T47D (cell line): ENCODE data around the gene DSCAML1.

Experiments
- DNase-seq, 2 experiments: peaks; one replicate each; pipeline versions ENCODE4 v3.0.0 to v3.0.0-alpha.2; 2011 to 2012; ENCODE audit warnings: low read depth in 1 of 2, low spot score in 1 of 2
- JUND ChIP-seq: IDR thresholded peaks from 2 replicates; pipeline ENCODE4 v1.6.1; 2012; ENCODE audit warnings: low read depth
- in situ Hi-C: cut with HindIII; loops from 2 replicates; pipeline ENCODE4 v1.10.0; 2016; ENCODE audit warnings: low sequenced_read_pairs, low pct_unique_long_range_greater_than_20kb

The DSCAML1 gene

DNA sequence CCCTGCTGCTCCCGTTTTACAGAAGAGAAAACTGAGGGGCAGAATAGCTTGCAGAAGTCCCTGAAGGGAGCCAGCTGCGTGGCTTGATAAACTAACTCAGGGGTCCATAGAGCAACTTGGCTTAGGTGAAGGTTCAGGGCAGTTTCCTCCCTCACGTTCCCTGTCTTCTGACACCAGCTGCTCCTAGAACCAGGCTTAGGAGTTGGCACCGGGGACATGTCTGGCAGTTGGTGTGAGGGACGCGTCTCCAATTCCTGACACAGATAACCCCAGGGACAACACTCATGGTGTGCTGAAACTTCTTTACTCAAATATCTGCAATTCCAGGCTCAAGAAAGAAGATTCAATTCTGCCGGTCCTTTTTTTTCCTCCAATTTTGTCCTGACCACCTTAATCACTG, 85.7 kb downstream of the DSCAML1 start:
- no peak for TF ChIP-seq JUND
- in situ Hi-C loops: no loop called here
- no peak for DNase-seq

DNA sequence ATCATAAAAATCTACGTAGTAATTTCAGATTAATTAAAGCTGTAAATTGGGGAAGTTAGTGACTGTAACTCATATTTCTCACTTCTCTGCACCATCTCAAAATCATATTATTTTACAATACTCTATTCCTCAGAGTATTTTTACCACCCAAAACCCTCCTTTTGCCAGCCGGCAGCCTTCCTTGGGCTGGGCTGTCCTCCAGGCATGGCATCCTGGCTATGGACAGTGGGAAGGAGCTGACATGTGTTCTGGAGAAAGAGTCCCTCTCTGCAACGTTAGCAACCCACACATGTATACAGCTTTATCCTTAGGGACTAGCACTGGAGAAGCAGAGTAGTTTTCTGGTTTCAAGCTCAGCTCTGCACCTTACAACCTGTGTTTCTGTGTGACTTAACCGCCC, 86.8 kb downstream of the DSCAML1 start:
- in situ Hi-C loops: no loop called here
- DNase-seq: no peak
- TF ChIP-seq JUND: no peak

DNA sequence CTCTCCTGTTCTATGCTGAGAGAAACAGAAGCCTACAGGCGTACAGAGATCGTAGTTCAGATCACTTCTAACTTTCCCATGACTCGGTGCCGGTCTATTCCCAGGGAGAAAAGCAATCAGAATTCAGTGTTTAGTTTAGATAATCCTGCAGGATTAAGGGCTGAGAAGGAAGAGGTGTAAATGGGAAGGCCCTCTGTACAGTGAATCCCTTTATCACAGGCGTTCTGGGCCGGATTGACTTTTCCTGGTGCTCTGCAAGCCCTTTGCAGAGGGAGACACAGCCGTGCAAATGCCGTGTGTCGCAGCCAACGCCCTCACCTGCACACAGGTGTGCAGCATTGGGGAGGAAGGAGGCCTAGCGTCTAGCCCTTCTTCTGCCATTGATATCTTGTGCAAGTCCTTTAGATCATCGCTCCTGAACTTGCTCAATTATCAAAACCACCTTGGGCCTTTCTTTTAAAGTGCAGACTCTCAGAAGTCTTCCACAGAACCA, 90.6 kb downstream of the DSCAML1 start:
- DNase-seq: peak in 1 of 2 experiments; percentile 59
- no peak for TF ChIP-seq JUND
- in situ Hi-C loops: no loop called here

DNA sequence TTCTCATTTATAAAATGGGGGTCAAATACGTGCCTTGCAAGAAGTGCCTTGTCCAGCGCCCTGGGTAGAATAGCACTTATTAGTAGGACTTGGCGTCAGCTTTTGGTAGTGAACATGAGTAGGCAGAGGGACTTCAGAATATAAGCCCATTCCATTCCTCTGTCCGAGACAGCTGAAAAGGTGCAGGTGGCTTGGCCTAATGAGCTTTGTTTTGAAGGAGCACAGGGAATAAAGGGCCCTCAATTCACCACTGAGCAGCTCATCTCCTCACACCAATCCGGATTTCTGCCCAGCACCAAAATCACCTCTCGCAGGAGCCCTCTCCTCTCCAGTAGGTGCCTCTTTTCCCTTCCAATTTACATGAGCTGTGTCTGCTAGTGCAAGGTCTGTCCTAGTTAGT, 91.2 kb downstream of the DSCAML1 start:
- no peak for TF ChIP-seq JUND
- in situ Hi-C loops: no loop called here
- no peak for DNase-seq

DNA sequence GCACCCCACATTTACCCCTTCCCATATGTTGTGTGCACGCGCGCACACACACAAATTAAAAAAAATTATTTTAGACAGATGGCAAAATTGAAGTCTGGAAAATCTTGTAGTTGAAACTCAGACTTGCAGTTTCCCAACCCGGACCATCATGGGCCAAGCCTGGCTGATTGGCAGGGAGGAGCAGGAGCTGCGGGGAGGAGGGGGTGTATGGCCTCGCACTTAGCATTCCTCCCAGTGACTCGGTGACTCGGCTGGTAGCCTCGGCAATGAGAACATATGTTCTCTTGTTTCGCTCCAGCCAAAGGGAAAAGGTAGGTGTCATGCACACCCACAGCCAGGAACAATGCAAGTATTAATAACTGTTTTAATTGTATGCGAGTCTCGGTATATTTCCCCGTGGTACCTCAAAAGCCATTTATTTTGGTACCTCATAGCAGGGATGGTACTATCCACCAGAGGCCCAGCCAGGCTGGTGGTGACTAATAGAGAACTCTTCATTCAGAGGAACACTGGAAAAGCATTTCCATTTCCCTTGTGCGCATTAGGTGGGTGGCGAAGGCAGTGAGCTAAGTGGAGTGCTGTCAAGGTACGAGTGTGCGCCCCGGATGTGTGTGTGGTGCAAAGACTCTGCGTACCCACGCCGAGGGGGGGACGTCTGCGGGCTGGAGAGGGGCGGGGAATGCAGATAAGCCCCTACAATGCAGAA, 92.5 kb downstream of the DSCAML1 start:
- no peak for TF ChIP-seq JUND
- in situ Hi-C loops: no loop called here
- no peak for DNase-seq

DNA sequence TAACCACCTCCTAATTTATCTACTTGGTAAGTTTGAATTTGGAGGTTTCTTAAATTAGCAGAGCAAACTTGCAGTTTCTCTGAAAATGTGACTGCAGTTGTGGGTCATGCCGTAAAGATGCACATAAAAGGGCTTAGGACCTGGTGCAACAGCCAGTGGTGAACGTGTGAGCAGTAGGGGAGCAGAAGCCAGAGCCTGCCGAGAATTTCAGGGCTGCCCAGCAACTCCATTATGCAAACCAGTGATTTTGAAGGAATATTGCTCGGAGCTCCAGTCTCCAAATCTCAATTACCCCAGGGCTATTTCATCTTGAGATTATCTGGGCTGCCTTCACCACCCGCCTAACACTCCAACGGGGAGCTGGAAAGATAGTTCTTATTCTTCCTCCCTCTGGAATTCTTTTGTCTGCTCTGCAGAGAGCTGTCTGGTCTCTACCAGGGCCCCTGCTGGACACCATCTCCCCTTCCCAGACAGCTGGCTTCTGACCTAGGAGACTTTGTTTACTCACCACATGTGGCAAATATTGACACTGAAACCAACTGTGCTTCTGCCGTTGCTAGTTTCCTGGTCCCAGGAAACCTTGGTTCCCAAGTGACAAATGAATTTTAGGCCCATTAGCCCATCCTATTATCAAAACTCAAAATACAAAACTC, 93.9 kb downstream of the DSCAML1 start:
- in situ Hi-C loops: no loop called here
- DNase-seq: peak in 1 of 2 experiments; percentile 77
- no peak for TF ChIP-seq JUND

DNA sequence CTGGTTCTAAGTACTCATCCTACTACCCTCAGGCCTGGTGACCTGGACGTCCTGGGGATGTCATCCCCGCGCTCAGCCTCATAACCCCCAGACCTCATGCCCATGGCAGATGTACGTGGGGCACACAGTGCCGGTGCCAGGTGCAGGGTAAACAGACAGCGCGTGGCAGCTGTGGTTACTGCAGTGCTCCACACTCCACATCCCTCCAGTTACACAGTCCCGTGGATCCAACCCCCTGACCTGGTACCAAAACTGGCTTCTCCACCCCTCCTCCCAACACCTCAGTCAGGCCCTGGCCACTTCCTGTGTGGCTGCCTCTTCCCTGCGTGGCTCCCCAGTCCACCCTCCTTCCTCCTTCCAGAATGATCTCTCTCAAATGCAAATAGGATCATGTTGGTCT, 95.2 kb downstream of the DSCAML1 start:
- in situ Hi-C loops: no loop called here

DNA sequence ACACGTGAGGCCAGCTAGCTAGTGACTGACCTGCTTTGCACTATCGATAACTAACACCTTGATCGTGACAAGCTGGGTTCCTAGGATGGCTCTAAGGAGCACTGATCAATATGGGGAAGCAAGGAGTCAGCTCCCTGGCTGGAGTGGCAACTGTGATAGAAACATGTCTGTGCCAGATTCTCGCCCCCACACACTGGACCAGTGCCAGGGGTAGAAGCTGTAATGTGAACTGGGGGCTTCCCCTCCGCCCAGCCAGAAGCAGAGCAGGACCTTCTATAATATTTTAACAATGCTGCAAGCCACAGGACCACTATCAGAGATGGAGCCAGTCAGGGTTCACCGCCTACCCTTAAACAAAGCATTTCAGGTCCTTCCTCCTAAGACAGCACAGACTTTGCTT, 96.5 kb downstream of the DSCAML1 start:
- DNase-seq: no peak

More for the DNA sequence above, 95.2 kb downstream of the DSCAML1 start:
- DNase-seq: no peak
- no peak for TF ChIP-seq JUND

DNA sequence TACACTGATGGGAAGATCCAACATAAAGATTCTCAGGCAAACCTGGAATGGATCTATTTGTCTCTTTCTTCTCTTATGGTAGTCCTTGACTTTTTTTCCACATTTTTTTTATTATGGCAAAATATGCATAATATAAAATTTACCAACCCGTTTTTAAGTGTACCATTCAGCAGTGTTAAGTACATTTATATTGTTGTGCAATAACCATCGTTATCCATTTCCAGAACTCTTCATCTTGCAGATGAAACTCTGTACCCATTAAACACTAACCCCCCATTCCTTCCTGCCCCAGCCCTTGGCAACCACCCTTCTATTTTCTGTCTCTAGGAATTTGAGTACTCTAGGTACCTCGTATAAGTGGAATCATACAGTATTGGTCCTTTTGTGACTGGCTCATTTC, 99.7 kb downstream of the DSCAML1 start:
- in situ Hi-C loops: no loop called here
- no peak for DNase-seq
- no peak for TF ChIP-seq JUND

More for the DNA sequence above, 96.5 kb downstream of the DSCAML1 start:
- in situ Hi-C loops: no loop called here
- TF ChIP-seq JUND: no peak

DNA sequence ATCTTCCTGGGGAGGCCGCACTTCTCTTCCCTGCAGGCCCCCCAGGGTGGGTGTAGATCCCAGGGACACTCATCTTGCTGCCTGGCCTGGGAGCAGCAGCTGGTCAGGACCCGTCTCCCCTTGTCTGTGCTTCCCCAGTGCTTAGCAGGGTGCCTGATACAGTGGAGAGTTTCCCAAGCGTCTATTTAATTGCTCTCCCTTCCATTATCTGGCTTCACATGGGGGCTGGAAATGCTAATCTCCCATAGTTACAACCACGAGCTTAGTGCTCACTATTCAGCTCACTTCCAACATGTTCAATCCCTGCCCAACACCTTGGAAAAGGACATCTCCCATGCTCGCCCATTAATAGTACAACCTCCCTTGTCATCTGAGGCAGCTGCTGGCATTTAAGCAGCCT, 100.5 kb downstream of the DSCAML1 start:
- in situ Hi-C loops: no loop called here
- DNase-seq: no peak
- TF ChIP-seq JUND: no peak

DNA sequence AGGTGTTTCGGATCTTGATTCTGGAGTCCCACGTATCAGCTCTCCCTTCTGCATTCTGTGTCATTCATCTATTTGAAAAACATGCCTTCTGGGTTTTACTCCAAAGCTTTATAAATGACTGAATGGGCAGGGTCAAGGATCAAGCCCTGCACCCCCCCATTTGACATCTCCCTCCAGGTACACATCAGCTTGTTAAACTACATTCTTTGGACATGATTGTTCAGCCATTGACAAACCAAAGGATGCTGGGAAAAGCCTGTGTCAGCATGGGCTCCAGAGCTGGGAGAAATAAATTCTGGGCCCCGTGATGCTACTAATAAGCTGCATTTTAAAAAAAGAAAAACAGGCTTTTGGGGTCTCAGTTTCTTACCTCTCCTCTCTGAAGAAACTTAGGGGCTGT, 103.7 kb downstream of the DSCAML1 start:
- TF ChIP-seq JUND: no peak
- no peak for DNase-seq
- in situ Hi-C loops: no loop called here

DNA sequence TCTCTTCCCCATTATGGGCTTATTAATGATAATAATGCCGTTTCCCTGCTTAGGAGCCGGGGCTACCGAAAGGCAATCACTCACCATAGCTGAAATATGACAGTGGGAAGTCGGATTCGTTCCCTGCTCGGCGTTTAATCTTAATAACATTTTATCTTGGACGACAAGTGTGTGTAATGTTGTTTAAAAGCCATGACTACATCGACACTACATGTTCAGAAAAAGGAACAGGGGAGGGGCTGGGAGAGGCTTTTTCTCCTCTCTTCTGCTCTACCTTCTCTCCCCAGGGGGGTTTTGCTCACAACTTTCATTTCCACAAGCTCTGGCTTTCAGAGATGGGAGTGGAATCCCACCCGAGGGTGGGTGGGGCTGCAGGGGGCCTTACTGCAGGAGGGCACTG, 105.5 kb downstream of the DSCAML1 start:
- TF ChIP-seq JUND: no peak
- DNase-seq: no peak
- in situ Hi-C loops: no loop called here

DNA sequence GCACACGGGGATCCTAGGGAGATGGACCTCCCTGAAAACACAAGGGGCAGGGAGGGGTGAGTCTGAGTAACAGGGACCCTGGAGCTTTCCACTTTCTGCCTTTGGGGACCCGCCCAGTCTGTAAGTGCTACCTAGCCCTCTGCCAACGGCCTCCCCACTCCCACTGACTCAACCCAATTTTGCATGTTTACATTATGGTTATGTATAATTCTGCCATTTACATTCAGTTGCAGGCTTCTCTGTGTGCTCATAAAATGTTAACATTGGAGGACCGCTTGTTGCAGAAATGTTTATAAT, 105.8 kb downstream of the DSCAML1 start:
- in situ Hi-C loops: no loop called here
- DNase-seq: no peak

More for the DNA sequence above, 105.8 kb downstream of the DSCAML1 start:
- no peak for TF ChIP-seq JUND
